ENCODE measurements around the gene PATL1. TPM values are rescaled to one million over a fixed set of nuclear protein-coding genes. Genes with fewer than 3 reads are reported as not detected.

Gene PATL1
- total and polyA plus RNA-seq, 2 donors (not counting 1 experiment from before 2014, with no cell fraction given), result 40.8 to 45.0 TPM

- ATAC-seq (ENCODE audit: low read depth) (peak; percentile 91), DNase-seq (peak; percentile 71)
- Histone ChIP-seq H3K79me2 (ENCODE audit: control insufficient read depth, insufficient read depth, low read length) (no peaks in the 10 kb centered on the region), H3K27ac (ENCODE audit: low read length in 2 of 2) (no peak overlapping the region), H3K4me2 (replicated peaks; ENCODE audit: low read depth, low read length, poor library complexity, severe bottlenecking) (no peak overlapping the region), H3K9me3 (ENCODE audit: control extremely low read depth in 1 of 3, control insufficient read depth in 2 of 3, insufficient read depth in 1 of 3, low read length in 2 of 3) (peaks cover 0 to 2% (median 1%) of the 10 kb centered on the region in 3 donors), H3K27me3 (replicated peaks in 1 of 4; ENCODE audit: control extremely low read depth in 1 of 4, control insufficient read depth in 3 of 4, insufficient read depth in 4 of 4, low read length in 3 of 4) (peaks cover 0 to 6% (median 0%) of the 10 kb centered on the region in 4 experiments), H3K4me3 (ENCODE audit: control extremely low read depth in 1 of 5, extremely low read depth in 1 of 5, insufficient read depth in 1 of 5, low read depth in 2 of 5, low read length in 4 of 5) (no peak overlapping the region), H3K4me1 (ENCODE audit: control insufficient read depth in 2 of 2, insufficient read depth in 2 of 2, low read length in 2 of 2) (no peaks in the 10 kb centered on the region), H3K36me3 (replicated peaks in 1 of 2; ENCODE audit: control extremely low read depth in 1 of 2, control insufficient read depth in 1 of 2, extremely low read depth in 1 of 2, insufficient read depth in 2 of 2, low read length in 1 of 2) (no peaks in the 10 kb centered on the region), H3K9ac (ENCODE audit: low read length) (no peak overlapping the region), H4K20me1 (ENCODE audit: control insufficient read depth, insufficient read depth, low read length, poor library complexity, severe bottlenecking) (no peaks in the 10 kb centered on the region), H2AFZ (ENCODE audit: insufficient read depth, low read depth, low read length, poor library complexity, severe bottlenecking) (no peak overlapping the region)
- peak; percentile 68 for TF ChIP-seq CTCF (IDR thresholded peaks at IDR 0.05)
- no peak for TF ChIP-seq EZH2 (IDR thresholded peaks at IDR 0.05; ENCODE audit: borderline replicate concordance, insufficient read depth, low read depth, low read length, poor library complexity, severe bottlenecking)
- CTCF ChIA-PET, result interaction anchor here (0.5 to 1.8 kb wide), 11 partner anchors 9 to 152 kb away, joined by 3 to 12 read pairs (median 4); partner anchors contain the start of gene PATL1
- Mint-ChIP-seq H3K9me3 (ENCODE audit: insufficient read depth) (no peaks in the 10 kb centered on the region), H3K27me3 (peaks cover 16% of the 10 kb centered on the region), H3K4me3 (no peak overlapping the region), H3K27ac (no peak overlapping the region), H3K4me1 (no peaks in the 10 kb centered on the region)
- intact Hi-C loops (cut with micrococcal nuclease), result loop anchor here (5.0 kb wide), 1 partner anchor 128 kb away; no protein-coding TSS in a partner anchor
- WGBS (ENCODE audit: insufficient coverage), result 100% methylated on average over 1 of the region's 1 CpG
- POLR2A ChIA-PET, result no interaction called here
These were observed 11.7 kb upstream of the PATL1 start for GRCh38 chr11:59680287-59681154.

GRCh38 chr11:59679347-59679746, 10.5 kb upstream of the PATL1 start:
- ChIA-PET POLR2A (no interaction called here), CTCF (interaction anchor here (0.6 to 1.6 kb wide), 3 partner anchors 11 to 158 kb away, joined by 4 to 6 read pairs (median 4); partner anchors contain the start of gene PATL1)
- intact Hi-C loops (cut with micrococcal nuclease), result no loop called here

More at GRCh38 chr11:59679347-59679746, 10.5 kb upstream of the PATL1 start:
- no peak for TF ChIP-seq CTCF (IDR thresholded peaks at IDR 0.05)
- no peak for TF ChIP-seq EZH2 (IDR thresholded peaks at IDR 0.05; ENCODE audit: borderline replicate concordance, insufficient read depth, low read depth, low read length, poor library complexity, severe bottlenecking)
- H3K4me3 Mint-ChIP-seq, result no peak overlapping the region
- no peaks in the 10 kb centered on the region for H3K79me2 ChIP-seq (ENCODE audit: control insufficient read depth, insufficient read depth, low read length)
- H3K4me3 ChIP-seq (ENCODE audit: control extremely low read depth in 1 of 5, extremely low read depth in 1 of 5, insufficient read depth in 1 of 5, low read depth in 2 of 5, low read length in 4 of 5), result no peak overlapping the region
- ATAC-seq (ENCODE audit: low read depth) (no peak), DNase-seq (no peak)
- peaks cover 0 to 1% (median 0%) of the 10 kb centered on the region in 3 donors for H3K9me3 ChIP-seq (ENCODE audit: control extremely low read depth in 1 of 3, control insufficient read depth in 2 of 3, insufficient read depth in 1 of 3, low read length in 2 of 3)
- no peaks in the 10 kb centered on the region for H4K20me1 ChIP-seq (ENCODE audit: control insufficient read depth, insufficient read depth, low read length, poor library complexity, severe bottlenecking)
- H3K27me3 ChIP-seq (replicated peaks in 1 of 4; ENCODE audit: control extremely low read depth in 1 of 4, control insufficient read depth in 3 of 4, insufficient read depth in 4 of 4, low read length in 3 of 4), result peaks cover 0 to 2% (median 0%) of the 10 kb centered on the region in 4 experiments
- no peaks in the 10 kb centered on the region for H3K9me3 Mint-ChIP-seq (ENCODE audit: insufficient read depth)
- H3K27ac Mint-ChIP-seq, result no peak overlapping the region
- no peak overlapping the region for H3K9ac ChIP-seq (ENCODE audit: low read length)
- H3K4me1 Mint-ChIP-seq, result no peaks in the 10 kb centered on the region
- H3K36me3 ChIP-seq (replicated peaks in 1 of 2; ENCODE audit: control extremely low read depth in 1 of 2, control insufficient read depth in 1 of 2, extremely low read depth in 1 of 2, insufficient read depth in 2 of 2, low read length in 1 of 2), result no peaks in the 10 kb centered on the region
- H3K4me1 ChIP-seq (ENCODE audit: control insufficient read depth in 2 of 2, insufficient read depth in 2 of 2, low read length in 2 of 2), result no peaks in the 10 kb centered on the region
- peaks cover 13% of the 10 kb centered on the region for H3K27me3 Mint-ChIP-seq
- no peak overlapping the region for H3K4me2 ChIP-seq (replicated peaks; ENCODE audit: low read depth, low read length, poor library complexity, severe bottlenecking)
- no peak overlapping the region for H3K27ac ChIP-seq (ENCODE audit: low read length in 2 of 2)
- H2AFZ ChIP-seq (ENCODE audit: insufficient read depth, low read depth, low read length, poor library complexity, severe bottlenecking), result no peak overlapping the region
